Transverse colon (tissue), 3 donors: Measurements from ENCODE around the gene ZNF500.

ENCODE experiments used
- CTCF ChIP-seq, 5 experiments: fragments of 200-600 bp in 3 of 5; fragments of 450-650 bp in 2 of 5; sonication (generic) in 3 of 5; IDR thresholded peaks; 1 replicate in 2 of 5; 2 replicates in 3 of 5; pipeline ENCODE4 v1.5.1; 2016 to 2017; ENCODE audit warnings: antibody characterized with exemption in 5 of 5, inconsistent platforms in 3 of 5, mild to moderate bottlenecking in 2 of 5, moderate library complexity in 1 of 5
- POLR2A ChIP-seq: fragments of 450-650 bp; IDR thresholded peaks from one replicate; pipeline ENCODE4 v1.6.1; 2016; ENCODE audit warnings: antibody characterized with exemption, mild to moderate bottlenecking, moderate library complexity

GRCh38 chr16:4754865-4755264 is 12.1 kb downstream of the ZNF500 start:
- TF ChIP-seq CTCF (IDR thresholded peaks at IDR 0.05) (no peak), POLR2A (no peak)
